Activated CD8-positive, alpha-beta memory T cell treated with anti-CD3 and anti-CD28 coated beads for 4 hours (primary cell): ENCODE data around the gene ENPEP.
"Not testable (repeated sequence)": the region's sequence is repeated elsewhere in the genome, so short reads cannot be mapped to it uniquely, and the experiment has no call there.

Source experiments
- DNase-seq, 2 donors: peaks; one replicate each; pipeline ENCODE4 v3.0.0-alpha.2; 2020; ENCODE audit warnings: low read depth in 2 of 2

Gene ENPEP

GRCh38 chr4:110518889-110519490, 43.0 kb downstream of the ENPEP start:
- DNase-seq: no peak

GRCh38 chr4:110520886-110521285, 44.9 kb downstream of the ENPEP start:
- no peak for DNase-seq

DNA sequence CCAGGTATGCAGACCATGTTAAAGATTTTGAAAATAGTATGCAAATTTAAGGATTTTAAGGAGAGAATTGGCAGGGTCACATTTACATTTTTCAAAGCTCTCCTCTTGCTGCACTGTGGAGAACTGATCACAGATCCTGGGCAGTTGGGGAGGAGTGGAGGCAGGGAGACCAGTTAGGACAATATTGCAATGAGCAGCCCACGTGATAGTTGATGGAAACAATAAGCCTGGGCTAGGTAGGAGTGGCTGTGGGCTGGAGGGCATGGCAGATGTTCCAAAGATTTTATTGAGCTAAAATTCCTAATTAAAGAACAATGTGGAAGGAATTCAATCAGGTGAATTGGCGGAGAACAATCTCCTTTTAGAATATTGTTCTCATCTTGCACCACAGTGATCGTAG, 50.6 kb downstream of the ENPEP start:
- DNase-seq: no peak

DNA sequence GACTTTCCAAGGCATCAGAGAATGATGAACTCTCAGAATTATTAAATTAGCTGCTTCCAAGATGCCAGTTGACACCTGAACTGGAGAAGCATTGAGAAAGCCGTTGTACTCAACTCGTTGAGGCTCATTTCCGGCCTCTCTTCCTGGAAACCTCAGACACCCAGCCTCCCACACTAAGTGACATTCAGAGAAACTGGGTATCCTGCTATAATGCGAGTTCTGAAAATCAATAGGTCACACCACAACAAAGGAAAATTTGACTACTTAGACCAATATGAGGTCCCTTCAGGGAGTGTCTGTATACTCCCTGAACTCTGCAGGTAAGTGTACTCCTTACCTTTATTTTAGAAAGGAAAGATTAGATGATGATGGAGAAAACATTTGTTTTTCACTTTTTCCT, 51.2 kb downstream of the ENPEP start:
- DNase-seq: no peak

DNA sequence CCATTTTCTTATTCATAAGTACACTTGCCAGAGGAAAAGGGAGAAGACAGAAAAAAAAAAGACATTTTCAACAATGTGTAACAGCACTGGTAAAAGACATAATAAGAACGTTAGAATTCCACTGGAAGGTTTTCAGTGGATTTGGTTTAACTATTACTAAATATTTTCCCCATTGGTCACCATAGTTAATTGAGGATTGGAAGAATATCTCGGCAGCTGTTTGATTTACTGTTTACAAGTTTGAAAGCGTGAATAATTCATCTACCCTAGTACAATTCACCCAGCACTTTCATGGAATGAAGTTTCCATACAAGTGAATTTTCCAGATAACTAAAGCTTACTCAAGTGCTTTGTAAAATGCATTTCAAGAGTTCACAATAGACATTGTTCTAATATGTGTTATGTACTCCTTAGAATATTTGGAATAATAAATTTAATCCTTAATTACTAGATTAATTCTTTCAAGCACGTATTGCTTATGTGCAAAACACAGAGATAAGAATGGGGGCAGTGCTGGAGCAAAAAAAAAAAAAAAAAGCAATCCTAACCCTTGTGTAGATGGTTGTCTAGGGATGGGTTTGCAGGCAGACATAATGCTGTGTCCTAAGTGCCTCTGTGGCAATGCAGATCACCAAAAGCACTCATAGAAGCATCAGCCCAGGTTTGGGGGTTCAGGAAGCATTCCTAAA, 57.1 kb downstream of the ENPEP start:
- no peak for DNase-seq

- no peak for DNase-seq
Observed at GRCh38 chr4:110533590-110533910, 57.6 kb downstream of the ENPEP start.

DNA sequence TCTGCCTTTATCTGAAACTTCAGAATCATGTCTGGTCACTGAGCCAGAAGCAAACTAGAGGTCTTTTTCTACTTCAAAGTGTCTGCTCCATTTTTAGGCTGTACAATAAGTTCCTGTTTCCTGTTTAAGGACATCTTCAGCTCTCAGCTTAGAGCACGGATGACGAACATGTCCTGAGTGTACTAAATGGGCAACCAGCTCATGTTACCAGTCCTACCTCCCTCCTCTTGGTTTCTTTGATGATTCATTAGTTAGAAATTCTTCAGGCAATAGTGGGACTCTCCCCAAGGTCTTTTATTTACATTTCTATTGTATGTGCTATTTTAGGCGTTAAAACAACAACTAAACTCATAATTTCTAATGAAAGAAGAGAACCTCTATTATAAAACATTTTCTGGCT, 58.0 kb downstream of the ENPEP start:
- DNase-seq: no peak

- no peak for DNase-seq
Observed at GRCh38 chr4:110540581-110540980, 64.6 kb downstream of the ENPEP start.

DNA sequence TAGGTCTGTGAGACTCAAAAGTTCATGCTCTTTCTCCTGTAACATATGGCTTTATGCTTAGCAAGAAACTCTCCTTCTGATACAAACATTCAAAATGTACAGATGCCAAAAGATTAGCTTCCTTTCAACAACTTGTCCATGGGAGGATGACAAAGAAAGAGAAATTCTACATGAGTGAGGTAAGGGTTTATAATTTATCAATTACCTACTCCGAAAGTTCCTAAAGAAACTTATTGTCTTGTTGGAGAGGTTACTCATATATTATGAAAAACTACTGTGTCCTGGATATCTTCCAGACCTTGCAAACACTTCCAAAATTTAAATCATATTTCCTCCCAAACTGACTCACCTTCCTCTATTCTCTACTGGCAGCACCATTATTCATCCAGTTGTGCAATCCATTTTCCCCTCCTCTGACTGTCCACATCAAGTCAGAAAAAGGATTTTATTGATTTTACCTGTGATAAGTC, 65.1 kb downstream of the ENPEP start:
- DNase-seq: no peak

- no peak for DNase-seq
Observed at GRCh38 chr4:110543577-110543976, 67.6 kb downstream of the ENPEP start.

GRCh38 chr4:110544594-110544993, 68.6 kb downstream of the ENPEP start:
- DNase-seq: no peak

DNA sequence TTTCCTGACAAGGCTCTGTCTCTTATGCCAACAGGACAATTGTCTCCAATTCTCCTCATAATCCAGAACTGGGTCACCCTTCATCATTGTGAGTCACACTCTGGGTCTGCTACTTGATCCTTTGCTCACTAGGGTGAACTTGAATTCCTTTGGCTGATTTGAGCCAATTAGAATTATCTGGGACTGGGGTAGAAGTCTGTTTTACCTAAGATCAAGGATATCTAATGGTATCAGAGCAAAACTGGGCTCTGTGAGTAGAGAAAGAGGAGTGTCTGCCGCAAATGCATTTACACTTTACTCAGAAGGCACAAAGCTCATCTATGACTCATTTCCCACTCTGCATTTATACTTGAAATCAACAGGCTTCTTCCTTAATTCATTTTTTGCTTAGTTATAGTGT, 74.3 kb downstream of the ENPEP start:
- no peak for DNase-seq

DNA sequence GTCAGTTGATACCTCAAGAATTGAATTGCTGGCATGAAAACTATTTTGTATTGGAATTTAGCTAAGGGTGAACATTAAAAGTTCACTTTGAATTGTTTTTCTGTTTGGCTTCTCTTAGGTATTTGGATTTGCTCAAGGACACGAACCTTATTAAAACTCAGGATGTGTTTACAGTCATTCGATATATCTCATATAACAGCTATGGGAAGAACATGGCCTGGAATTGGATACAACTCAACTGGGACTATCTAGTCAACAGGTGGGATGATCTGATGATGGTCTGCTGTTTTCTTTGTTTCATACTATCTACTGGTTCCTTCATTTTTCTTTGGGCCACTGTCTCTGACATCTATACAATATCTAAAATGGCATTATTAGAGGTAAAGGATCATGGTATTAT, 77.2 kb downstream of the ENPEP start:
- no peak for DNase-seq

- no peak for DNase-seq
Observed at GRCh38 chr4:110567214-110567613, 91.3 kb downstream of the ENPEP start.

DNA sequence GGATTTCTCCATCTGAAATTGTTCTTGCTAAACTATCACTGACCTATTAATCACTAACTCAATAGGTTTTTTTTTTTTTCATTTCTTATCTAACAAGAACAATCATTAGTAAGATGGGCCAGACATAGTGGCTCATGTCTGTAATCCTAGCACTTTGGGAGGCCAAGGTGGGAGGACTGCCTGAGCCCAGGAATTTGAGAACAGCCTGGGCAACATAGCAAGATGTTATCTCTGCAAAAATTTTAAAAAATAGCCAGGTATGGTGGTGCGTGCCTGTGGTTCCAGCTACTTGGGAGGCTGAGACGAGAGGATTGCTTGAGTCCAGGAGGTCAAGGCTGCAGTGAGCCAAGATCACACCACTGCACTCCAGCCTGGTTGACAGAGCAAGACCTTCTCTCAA, 100.7 kb downstream of the ENPEP start:
- not testable (repeated sequence) for DNase-seq

DNA sequence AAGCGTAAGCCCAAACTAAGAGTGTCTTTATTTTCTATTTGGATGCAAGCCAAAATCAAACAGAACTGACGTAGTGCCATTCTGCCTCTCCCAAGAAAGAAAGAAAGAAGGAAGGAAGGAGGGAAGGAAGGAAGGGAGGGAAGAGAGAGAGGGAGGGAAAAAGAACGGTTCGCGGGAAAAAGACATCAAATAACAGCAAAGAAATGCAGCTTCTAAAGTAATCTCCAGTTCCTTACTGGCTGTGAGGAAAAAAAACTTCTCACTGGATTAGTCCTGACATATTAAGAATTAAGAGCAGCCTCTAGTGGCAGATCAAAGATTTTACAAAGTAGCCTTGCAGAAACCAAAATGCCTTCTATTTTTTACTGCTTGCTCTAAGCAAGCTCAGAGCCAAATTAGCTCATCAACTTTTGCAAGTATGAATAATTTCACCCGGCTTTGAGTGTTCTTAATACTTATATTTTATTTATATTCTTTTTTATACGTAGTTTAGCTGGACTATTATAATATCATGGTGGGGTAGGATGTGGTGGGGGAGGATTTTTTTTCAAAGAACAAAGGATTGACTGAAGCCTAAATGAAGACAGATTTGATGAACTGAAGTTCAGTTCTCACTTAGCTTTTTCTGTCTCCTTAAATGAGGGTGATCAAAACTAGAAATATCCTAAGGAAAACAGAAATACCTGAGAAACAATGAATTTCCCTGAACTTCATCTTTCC, 110.3 kb downstream of the ENPEP start:
- DNase-seq: no peak

- no peak for DNase-seq
Observed at GRCh38 chr4:110587666-110588285, 111.8 kb downstream of the ENPEP start.

GRCh38 chr4:110589297-110589696, 113.3 kb downstream of the ENPEP start:
- DNase-seq: no peak

- DNase-seq: no peak
Observed at GRCh38 chr4:110595583-110595982, 119.6 kb downstream of the ENPEP start.

DNA sequence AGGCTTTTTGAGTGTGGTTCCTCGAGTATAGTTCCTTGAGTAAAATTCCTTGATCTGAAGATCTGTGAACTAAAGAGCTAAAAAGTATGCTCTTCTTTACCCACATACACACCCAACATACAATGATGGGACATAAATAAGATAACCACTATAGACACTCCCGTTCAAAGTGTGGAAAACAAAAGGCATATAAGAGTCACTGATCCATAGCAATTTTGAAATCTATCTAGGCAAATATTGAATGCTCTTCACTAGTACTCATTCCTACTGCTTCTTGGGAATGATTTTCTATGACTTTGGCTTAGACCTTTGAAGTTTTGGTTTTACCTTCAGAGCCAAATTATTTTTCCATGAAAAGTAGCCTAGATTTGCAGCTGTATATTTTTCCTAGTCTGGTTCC, 120.5 kb downstream of the ENPEP start:
- no peak for DNase-seq

DNA sequence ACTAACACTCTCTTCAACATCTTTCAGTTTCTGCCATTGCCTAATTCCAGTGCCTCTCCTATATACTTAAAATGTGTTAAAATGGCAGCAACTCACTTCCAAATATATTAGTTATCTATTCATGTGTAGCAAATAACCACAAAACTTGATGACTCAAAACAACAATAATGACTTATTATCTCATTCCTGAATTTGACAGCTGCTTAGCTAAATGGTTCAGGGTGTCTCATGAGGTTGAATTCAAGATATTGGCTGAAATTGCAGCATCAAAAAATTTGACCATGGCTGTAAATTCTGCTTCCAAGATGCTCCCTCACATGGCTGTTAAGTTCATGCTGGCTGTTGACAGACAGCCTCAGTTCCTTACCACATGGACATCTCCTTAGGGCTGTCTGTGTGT, 121.6 kb downstream of the ENPEP start:
- DNase-seq: no peak

GRCh38 chr4:110602061-110602460, 126.1 kb downstream of the ENPEP start:
- no peak for DNase-seq

DNA sequence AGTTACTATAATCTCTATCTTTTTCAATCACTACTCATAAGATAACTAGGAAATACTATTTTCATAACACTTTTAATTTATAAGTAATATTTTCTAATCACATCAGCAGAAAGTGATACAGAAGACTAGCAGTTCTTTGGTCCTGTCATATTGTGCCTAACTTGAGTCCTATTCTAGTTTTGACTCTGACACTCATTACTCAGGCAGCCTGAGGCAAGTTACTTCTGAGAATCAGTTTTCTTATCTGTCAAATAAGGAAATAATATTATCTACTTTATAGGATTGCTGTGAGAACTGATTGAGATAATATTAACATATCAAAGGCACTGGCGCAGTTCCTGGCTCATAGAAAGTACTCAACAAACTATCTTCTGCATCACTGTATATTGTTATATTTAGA, 129.1 kb downstream of the ENPEP start:
- no peak for DNase-seq
